Measurements from ENCODE around the gene SOX1.

DNA sequence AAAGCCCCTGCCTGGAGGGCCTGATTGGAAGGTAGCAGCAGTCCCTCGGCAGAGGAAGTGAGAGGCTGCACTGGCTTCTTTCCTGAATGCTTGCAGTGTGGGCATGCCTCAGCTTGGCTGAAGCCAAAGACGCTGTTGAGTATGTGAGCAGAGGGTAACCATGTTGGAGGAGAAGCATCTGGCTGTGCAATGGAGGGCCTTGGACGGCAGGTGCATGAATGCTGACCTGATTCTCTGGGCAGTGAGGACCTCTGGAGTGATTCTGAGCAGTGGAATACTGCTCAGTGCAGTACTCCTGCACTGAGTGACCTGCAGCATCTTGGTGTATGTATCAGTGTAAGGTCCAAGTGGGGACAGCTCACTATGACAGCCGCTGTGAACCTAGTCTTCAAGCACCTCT, 46.9 kb downstream of the SOX1 start:
- TF ChIP-seq CTCF (IDR thresholded peaks at IDR 0.05; ENCODE audit: borderline replicate concordance, extremely low read depth, low read length, poor library complexity, severe bottlenecking) (no peak), EZH2 (IDR thresholded peaks at IDR 0.05; ENCODE audit: borderline replicate concordance, low read depth, low read length, severe bottlenecking) (no peak)
